Kidney capillary endothelial cell (primary cell): ENCODE results near the gene STIP1.

Experiments
- DNase-seq: peaks from one replicate; pipeline ENCODE4 v3.0.0-alpha.2; 2018; ENCODE audit warnings: low spot score

Gene STIP1

DNA sequence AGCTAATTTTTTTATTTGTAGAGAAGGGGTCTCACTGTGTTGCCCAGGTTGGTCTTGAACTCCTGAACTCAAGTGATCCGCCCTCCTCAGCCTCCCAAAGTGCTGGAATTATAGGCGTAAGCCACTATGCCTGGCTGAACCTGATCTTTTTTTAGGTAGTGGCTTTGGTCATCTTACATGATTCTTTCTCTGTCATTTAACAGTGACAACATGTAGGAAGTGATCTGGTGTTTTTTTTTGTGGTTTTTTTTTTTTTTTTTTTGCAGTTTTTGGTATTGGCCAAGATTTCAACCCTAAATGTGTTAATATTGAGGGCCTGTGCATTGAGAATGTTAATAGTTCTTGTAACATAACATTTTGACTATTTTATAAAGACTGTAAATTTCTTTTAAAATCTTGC lies 12.5 kb downstream of the STIP1 start:
- no peak for DNase-seq

DNA sequence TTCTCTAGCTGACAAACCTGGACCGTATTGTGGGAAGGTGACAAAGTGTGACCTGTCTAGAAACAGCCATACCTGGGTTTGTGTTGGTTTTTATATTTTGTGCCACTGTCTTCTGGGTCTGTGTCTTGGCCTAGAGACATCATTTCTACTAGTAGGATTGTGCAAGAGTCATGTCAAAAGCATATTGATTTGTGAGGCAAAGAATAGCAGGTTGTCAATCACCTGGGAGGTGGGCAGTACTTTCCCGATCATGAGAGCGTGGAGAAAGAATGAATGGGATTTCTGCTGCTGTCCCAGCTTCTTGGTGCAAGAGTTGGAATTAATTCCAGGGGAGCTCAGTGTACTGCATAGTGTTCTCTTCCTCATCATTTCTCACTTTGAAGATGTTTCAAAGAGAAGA lies 15.6 kb downstream of the STIP1 start:
- DNase-seq = no peak

DNA sequence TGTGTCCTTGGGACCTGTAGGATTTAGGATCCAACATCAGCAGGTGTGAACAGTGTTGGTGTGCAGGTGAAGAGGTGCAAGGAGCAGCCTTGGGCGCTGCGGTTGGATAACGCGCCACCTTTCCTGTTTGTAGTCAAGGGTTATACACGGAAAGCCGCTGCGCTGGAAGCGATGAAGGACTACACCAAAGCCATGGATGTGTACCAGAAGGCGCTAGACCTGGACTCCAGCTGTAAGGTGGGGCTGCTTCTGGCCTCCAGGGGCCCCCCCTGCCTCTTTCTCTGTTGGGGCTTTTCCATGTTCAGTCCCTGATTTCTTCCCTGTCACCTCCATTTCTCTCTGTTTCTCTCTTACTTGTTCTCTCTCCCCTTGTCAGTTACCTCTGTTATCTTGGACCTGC lies 17.0 kb downstream of the STIP1 start:
- no peak for DNase-seq

DNA sequence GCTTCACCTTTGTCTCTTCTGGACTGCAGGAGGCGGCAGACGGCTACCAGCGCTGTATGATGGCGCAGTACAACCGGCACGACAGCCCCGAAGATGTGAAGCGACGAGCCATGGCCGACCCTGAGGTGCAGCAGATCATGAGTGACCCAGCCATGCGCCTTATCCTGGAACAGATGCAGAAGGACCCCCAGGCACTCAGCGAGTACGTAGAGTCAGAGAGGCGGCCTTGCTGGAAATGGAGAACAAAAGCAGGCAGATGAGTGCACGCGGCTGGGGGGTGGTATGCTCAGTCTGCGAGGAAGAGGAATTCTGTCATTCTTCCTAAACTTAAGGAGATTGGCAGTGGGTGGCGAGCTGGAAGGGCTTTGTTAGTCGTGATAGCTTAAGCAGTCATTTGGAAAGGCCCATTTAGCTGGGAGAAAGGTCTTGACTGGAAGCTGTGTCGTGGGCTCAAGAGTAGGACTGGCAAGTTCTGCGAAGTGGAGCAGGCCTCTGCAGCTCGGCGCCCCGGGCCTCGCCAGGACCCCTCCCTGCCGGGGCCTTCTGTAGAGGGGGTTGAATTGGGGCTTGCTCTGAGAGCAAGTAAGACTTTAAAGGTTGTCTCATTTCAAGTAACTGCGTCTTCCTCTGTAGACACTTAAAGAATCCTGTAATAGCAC lies 17.6 kb downstream of the STIP1 start:
- DNase-seq = no peak

DNA sequence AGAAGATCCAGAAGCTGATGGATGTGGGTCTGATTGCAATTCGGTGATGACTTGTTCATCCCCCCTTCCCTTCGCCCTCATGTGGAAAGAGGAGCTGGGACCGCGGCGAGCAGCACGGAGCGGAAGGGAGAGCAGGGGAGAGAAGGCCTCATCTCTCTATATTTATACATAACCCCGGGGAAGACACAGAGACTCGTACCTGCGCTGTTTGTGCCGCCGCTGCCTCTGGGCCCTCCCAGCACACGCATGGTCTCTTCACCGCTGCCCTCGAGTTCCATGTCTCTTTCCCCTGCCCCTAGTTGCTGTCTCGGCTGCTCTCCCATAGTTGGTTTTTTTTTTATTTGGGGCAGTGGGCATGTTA lies 18.1 kb downstream of the STIP1 start:
- no peak for DNase-seq

DNA sequence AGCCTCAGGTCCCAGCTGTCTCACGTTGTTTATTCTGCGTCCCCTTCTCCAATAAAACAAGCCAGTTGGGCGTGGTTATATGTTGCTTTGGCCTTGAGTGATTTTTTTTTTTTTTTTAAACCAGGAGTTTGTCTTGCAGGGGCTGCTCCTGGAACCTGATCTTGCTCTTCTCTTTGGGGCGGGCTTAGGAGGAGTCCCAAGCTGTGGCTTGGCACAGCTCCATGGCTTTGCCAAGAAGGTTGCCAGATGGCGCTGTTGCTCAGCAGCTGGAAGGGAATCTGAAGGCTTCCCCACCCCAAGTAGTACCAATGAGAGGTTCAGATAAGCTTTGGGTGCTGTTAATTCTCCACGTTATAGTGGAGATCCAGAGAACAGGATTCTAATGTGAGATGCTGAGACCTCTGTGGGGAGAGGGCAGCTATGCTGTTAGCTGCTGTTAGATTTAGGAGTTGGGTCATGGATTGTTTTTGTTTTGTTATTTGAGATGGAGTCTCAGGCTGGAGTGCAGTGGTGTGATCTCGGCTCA lies 18.6 kb downstream of the STIP1 start:
- DNase-seq = peak; percentile 86

DNA sequence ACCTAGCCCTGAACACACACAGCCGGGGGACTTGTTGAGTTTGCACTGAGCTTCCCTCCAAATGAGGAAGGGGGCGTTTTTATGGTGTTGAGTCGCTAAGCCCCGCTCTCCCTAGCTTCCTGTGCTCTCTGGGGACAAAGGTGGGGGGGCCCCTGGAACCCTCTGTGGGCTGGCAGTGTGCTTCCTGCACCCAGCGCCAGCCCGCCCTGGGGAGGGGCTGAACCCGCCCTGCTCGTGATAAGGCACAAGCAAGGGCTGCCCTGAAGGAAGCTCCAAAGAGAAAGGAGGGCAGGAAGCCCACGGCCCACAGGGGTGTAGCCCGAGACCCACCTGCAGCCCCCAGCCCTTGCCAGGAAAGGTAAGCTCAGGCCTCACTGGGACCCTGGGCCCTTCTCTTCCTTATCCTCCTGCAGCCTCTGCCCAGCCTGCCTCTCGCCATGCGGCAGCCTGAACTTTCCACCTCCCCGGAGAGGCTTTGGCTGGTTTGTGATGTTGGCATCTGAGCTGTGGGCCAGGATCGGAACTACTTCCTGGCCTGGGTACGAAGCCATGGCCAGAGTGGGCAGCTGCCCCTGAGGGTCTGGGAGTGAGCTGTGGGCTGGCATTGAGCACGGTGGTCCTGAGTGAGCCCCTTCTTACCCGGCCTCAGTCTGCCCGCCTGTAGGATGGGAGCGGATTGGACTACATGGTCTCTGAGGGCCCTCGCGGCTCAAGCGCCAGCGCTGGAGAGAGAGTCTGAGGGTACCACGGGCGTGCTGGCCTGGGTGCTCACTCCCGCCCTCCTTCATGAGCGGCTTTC lies 20.7 kb downstream of the STIP1 start, which contains the start of gene FERMT3:
FERMT3 (plus strand) TSS at position 265 of the 799 bp plus-strand sequence. CDS start 644 bp downstream, outside the sequence.
- no peak for DNase-seq

DNA sequence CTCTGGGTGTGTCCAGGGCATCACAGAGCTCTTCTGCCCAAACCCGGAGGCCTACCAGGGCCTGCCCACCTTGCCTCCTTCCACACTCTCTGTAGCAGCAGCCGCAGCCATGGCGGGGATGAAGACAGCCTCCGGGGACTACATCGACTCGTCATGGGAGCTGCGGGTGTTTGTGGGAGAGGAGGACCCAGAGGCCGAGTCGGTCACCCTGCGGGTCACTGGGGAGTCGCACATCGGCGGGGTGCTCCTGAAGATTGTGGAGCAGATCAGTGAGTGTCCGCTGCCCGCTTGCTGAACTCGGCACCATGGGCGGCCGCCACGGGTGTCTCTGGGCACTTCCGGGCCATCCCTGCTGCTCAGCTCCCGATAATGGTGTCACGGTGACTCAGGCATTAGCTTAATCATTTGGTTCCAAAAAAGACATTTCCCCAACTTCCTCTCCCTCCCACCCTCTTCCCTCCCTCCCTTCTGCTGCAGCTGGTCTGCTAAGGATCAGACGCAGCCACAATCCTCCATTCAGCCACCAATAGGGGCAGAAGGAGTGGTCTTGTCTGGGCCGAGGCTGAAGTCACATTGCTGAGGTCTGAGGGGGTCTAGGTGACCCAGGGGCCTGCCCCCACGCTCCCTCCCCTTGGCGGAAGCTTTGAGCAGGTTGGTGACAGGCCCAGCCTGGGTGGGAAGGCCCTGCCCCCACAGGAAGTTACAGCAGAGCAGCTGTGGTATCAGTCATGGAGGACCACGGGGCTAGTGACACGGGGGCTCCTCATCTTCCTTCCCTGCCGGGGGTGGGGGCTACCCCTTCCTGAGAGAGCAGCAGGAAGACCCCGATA lies 21.5 kb downstream of the STIP1 start:
- peak; percentile 93 for DNase-seq

DNA sequence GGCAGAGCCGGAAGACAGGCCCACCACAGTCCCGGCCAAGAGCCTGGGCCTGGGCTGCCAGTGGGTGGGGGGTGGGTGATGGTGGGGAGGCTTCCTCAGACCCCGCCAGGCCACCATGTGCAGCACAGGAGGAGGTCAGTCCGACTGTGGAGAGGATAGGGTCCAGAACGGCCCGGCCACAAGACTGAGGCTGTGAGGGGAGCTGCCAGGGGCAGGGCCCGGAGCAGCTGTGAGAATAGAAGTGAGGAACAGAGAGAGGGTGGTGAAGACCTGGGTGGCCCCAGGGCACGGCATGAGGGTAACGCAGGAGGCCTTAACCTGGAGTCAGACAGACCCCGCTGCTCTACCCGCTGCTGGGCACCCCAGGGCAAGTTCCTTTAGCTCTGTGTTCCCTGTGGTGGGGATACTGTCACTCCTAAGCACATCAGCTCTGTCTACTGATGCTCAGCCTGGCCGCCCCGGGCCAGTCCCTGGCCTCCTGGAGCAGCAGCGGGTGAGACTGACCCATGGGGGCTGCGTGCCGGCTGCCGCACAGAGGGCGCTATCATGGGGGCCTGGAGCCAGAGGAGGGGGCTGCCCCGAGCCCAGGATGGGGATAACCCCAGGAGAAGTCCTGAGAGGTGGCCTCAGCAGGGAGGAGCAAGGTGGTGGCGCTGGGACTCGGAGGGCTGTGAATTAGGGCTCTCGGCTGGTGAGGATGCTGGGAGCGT lies 22.3 kb downstream of the STIP1 start:
- no peak for DNase-seq

DNA sequence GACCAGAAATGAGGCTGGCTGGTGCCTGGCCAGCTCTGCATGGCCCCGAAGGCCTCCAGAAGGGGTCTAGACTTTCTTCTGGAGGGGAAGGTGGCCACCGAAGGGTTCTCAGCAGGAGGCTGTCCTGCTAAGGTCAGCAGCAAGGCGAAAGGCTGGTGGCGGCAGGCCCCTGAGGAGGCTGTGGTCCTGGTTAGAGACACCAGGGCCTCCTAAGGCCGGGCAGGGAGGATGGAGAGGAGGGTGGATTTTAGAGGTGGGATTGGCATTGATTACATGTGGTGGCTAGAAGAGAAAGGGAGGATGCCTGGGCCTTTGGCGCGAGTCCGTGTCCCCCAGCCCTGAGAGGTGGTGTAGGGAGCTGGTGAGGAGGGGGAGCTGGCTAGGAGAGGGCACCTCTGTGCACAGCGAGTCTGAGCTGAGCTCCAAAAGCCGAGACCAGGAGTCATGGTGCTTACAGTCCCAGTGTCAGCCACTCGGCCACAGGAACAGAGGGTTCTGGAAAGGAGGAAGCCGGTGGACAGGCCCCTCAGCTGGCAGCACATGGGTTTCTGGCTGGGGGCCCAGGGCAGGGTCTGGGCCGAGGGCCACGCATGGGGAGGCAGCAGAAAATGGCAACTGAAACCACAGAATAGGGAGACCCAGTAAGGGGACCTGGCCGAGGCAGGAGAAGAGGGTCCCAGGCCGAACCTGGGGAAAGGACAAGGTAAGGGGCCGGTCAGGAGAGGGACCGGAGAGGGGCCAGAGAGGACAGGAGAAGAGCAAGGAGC lies 23.0 kb downstream of the STIP1 start:
- no peak for DNase-seq

DNA sequence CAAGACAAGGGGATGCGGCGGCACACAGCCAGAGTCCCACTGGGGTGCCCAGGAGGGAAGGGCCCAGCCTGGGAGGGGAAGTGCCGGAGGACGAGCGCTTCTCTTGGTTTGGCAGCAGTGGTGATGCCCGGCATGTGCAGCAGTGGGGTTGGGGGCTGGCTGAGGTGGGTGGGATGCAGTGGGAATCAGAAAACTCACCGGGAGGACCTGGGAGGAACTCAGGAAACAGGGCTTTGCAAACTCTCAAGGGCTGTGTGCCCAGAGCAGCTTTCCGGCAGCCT lies 23.5 kb downstream of the STIP1 start:
- DNase-seq = no peak

DNA sequence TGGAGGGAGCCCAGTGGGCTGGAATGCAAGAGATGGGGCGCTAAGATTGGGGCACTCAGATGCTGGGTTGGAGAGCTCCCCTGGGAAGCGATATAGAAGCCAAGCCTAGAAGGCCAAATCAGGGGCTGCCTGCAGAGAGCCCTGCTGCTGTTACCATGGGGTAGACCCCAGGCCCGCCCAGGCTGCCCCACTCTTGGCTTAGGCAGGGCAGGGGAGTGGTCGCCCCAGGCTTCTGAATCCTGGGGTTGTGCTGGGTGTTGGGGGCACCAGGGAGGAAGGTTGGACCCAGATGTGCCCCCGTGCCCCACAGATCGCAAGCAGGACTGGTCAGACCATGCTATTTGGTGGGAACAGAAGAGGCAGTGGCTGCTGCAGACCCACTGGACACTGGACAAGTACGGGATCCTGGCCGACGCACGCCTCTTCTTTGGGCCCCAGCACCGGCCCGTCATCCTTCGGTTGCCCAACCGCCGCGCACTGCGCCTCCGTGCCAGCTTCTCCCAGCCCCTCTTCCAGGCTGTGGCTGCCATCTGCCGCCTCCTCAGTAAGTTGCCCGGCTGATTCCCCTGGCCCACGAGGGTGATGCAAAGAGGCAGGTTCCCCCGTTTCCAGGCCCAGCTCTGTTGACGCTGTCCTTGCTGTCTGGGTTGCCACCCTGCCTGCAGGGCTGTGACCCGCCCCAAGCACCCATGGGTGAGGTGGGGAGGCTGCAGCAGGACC lies 24.5 kb downstream of the STIP1 start:
- no peak for DNase-seq

DNA sequence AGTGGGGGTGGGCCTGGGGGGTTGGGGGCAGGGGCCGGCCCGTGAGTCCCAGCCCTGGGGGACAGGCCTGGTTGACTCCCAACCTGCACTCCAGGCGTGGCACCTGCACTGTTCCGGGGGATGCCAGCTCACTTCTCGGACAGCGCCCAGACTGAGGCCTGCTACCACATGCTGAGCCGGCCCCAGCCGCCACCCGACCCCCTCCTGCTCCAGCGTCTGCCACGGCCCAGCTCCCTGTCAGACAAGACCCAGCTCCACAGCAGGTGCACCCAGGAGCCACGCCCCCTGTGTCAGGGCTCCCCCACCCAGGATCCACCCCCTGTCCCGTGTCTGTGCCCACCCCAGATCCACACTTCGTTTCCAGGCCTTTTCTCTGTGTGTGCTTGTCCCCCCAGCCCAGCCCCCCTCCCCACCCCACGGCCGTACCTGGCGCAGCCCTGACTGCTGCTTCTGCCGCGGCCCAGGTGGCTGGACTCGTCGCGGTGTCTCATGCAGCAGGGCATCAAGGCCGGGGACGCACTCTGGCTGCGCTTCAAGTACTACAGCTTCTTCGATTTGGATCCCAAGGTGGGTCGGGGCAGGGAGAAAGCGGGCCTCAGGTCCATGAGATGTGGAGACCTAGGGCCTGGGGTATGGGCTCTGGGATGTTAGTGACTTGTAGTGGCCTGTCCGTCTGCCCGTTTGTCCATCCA lies 25.4 kb downstream of the STIP1 start:
- no peak for DNase-seq

DNA sequence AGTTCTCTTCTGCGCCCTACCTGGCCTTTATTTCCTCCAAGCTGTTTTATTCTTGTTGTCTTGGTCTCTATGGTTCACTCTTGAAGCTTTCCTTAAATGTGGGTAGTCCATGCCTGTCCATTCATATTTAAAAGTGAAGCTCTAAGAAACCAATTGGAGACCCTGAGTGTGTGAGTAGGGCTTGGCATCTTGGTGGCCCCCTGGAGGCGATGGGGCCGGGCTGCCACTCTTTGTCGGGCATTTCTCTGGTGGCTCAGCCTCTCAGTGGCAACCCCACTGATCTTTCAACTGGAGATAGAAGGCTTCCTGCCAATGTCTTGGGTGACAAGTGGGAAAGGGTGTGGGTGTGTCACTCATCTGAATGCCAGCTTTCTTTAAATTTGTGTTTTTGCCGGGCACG lies 30.9 kb downstream of the STIP1 start:
- DNase-seq = no peak

DNA sequence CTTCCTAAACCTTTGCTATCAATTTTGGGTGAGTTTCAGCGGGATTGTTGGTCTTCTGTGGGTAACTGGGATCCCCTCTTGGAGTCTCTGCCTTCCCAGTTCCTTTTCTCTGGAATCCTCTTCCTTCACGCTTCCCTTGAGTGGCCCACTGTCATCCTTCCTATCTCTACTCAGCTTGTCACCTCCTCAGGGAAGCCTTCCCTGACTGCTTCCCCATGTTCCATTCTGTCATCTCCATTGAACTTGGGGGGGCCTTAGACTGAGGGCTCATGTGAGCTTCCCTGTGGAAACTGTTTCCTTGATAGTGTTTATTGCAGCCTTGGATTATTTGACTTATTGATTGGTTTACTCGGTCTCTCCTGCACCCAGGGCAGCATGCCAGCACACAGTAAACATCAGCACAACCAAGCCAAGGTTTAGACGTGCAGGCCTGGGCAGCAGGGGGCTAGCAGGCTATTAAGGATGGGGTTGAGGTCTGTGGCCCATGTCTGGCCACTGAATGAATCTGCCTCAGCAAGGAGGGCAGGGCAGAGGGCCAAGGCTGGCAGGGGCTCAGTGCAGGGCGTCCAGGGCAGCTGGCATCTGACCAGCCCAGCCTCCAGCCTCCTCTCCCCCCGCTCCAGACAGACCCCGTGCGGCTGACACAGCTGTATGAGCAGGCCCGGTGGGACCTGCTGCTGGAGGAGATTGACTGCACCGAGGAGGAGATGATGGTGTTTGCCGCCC lies 32.8 kb downstream of the STIP1 start:
- no peak for DNase-seq

DNA sequence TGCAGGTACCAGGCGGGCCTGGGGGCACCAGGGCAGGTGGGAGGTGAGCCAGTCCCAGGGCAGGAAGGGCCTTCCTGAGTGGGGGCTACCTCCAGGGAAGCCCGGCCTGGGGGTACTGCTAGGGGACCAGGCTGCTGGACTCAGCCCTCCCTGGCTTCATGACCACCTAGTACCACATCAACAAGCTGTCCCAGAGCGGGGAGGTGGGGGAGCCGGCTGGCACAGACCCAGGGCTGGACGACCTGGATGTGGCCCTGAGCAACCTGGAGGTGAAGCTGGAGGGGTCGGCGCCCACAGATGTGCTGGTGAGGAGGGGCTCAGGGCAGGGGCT lies 33.3 kb downstream of the STIP1 start:
- no peak for DNase-seq

DNA sequence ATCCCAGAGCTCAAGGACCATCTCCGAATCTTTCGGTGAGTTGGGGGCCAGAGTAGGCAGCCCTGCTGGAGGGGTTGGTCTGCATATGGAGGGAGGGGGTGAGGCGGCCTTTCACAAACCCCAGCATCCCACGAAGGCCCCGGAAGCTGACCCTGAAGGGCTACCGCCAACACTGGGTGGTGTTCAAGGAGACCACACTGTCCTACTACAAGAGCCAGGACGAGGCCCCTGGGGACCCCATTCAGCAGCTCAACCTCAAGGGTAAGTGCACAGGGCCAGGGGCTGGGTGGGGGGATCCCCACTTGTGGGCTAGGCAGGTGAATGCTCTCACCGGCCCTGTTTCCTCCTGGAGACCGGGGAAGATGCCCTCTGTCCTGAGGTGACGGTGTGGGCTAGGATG lies 33.8 kb downstream of the STIP1 start:
- DNase-seq = no peak

DNA sequence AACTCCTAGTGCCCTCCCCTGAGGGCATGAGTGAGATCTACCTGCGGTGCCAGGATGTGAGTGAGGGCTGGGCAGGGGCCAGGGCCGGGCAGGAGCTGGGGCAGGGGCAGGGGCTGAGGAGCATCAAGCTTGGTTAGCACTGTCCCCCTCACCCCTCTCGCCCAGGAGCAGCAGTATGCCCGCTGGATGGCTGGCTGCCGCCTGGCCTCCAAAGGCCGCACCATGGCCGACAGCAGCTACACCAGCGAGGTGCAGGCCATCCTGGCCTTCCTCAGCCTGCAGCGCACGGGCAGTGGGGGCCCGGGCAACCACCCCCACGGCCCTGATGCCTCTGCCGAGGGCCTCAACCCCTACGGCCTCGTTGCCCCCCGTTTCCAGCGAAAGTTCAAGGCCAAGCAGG lies 34.3 kb downstream of the STIP1 start:
- DNase-seq = no peak

DNA sequence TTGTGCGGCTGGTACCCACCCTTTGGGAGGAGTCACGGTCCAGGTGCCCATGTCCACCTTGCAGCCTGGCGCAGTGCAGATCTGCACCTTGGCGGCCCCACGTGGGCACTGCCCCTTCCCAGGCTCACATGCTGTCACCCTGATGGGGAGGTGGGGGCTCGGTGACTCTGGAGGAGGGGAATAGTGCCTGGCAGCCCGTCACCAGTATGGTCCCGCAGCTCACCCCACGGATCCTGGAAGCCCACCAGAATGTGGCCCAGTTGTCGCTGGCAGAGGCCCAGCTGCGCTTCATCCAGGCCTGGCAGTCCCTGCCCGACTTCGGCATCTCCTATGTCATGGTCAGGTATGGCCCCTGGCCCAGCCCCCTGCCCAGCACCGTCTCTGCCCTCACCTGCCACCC lies 34.8 kb downstream of the STIP1 start:
- DNase-seq = no peak

DNA sequence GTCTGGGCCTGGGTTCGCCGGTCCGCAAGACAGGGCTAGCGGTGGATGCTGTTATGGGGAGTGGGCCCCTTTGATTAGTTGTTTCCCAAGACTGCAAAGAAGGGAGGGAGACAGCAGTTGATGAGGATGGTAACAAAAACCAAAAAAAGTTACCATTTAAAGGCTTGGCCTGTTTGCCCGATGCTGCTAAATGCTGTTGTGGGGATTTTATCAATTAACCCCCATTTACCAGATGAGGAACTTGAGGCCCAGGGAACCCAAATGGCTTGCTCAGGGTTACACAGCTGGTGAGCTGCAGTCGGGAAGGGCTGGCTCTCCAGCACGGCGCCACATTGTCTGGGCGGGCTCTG lies 36.7 kb downstream of the STIP1 start:
- no peak for DNase-seq
